ENCODE data around the gene FAM89A. TPM values are rescaled to one million over a fixed set of nuclear protein-coding genes. Genes with fewer than 3 reads are reported as not detected.
A peak's percentile ranks its signal among the peaks of the same experiment; 100 is the strongest.

The FAM89A gene
- total and polyA plus RNA-seq, 9 of the 15 experiments (the other 6 are each of a cell fraction or from before 2014, with no cell fraction given), result 8.7 to 66.2 (median 43.3) TPM

DNA sequence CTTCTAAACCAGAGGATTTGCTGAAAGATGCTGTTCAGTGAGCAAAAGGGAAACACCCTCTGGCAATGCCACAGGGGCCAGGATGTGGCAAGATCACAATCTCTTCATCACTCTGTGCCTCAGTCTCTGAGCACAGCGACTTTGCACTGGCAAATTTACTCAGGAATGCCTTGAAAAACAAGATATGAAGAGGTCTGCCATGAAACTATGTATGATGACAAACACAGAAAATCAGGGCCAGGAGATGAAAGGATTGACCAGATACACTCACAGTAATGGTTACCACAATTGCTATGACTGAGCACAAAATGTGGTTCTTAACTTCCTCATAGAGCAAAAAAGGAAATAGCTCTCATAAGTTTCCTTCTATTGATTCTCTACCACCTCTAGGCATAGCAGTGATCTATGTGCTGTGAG, 67.2 kb downstream of the FAM89A start (continued):
- TF ChIP-seq ETV6 (IDR thresholded peaks at IDR 0.05; ENCODE audit: borderline replicate concordance in 1 of 2, low read depth in 2 of 2, low read length in 1 of 2), result peak in 1 of 2 experiments; percentile 74; a peak in 2 of 4 replicates
- TF ChIP-seq ETV6 (CRISPR knock-in tag; IDR thresholded peaks at IDR 0.05; ENCODE audit: borderline replicate concordance), result no peak
- peak; percentile 53; the same call in 1 of the 2 replicates for TF ChIP-seq LEF1 (IDR thresholded peaks at IDR 0.05)

- Histone ChIP-seq H3K36me3 (ENCODE audit: control insufficient read depth, insufficient read depth, low read length) (peaks cover 12% of the 10 kb centered on the region; the same call in 2 of the 3 replicates), H3K4me3 (no peak overlapping the region), H3K9me1 (ENCODE audit: control insufficient read depth, insufficient read depth, low read length) (no peaks in the 10 kb centered on the region), H3K27ac (ENCODE audit: extremely low read depth, low read depth, low read length) (no peak overlapping the region), H4K20me1 (replicated peaks; ENCODE audit: control insufficient read depth, insufficient read depth, low read length) (peaks cover 5% of the 10 kb centered on the region), H3K4me2 (ENCODE audit: insufficient read depth, low read length) (no peak overlapping the region), H2AFZ (ENCODE audit: low read depth, low read length) (no peak overlapping the region), H3K27me3 (ENCODE audit: control insufficient read depth in 2 of 2, insufficient read depth in 2 of 2, low read length in 2 of 2) (no peaks in the 10 kb centered on the region), H3K9me3 (replicated peaks; ENCODE audit: control insufficient read depth, insufficient read depth, low read depth, low read length) (no peaks in the 10 kb centered on the region; the same call in 1 of the 2 replicates), H3K4me1 (replicated peaks in 1 of 2; ENCODE audit: control insufficient read depth in 2 of 2, insufficient read depth in 2 of 2, low read length in 2 of 2) (peaks cover 0 to under 1% of the 10 kb centered on the region in 2 experiments; a peak in 2 of 5 replicates), H3K79me2 (ENCODE audit: control insufficient read depth, insufficient read depth, low read length) (peaks cover 3% of the 10 kb centered on the region; the same call in 2 of the 3 replicates), H3K9ac (ENCODE audit: insufficient read depth in 1 of 2, low read depth in 2 of 2, low read length in 2 of 2) (no peak overlapping the region)
- FAIRE-seq (no peak), DNase-seq (ENCODE audit: extremely low read depth in 1 of 4, low spot score in 3 of 4) (no peak), ATAC-seq (no peak)
- POLR2A ChIA-PET, result interaction anchor here (0.6 to 2.4 kb wide), 4 partner anchors 8 to 1341 kb away, joined by 3 to 15 read pairs (median 4); no protein-coding TSS in a partner anchor
- no peak for TF ChIP-seq GMEB1 (CRISPR knock-in tag; IDR thresholded peaks at IDR 0.05)
- TF ChIP-seq TAF15 (IDR thresholded peaks at IDR 0.05; ENCODE audit: low read depth, low read length), result no peak
- TF ChIP-seq ZNF408 (CRISPR knock-in tag; IDR thresholded peaks at IDR 0.05; ENCODE audit: low read depth), result no peak
- TF ChIP-seq JUNB (CRISPR knock-in tag; conservative IDR thresholded peaks at IDR 0.05), result no peak
- no peak for TF ChIP-seq ZNF431 (CRISPR knock-in tag; IDR thresholded peaks at IDR 0.05)
- no peak for TF ChIP-seq ZNF197 (CRISPR knock-in tag; IDR thresholded peaks at IDR 0.05; ENCODE audit: low read depth)
- TF ChIP-seq HDAC2 (IDR thresholded peaks at IDR 0.05), result no peak
- TF ChIP-seq ZNF507 (tag; conservative IDR thresholded peaks at IDR 0.05), result no peak
- TF ChIP-seq STAT5B (CRISPR knock-in tag; IDR thresholded peaks at IDR 0.05), result no peak
- BruUV-seq (replicated peaks), result no TSS peak
- CTCF ChIA-PET (ENCODE audit: low intra/inter-chr PET ratio), result no interaction called here
- in situ Hi-C loops (cut with MboI) (no loop called here), intact Hi-C loops (cut with micrococcal nuclease) (no loop called here)
Observed at GRCh38 chr1:230971771-230972170, 68.3 kb downstream of the FAM89A start.

Data from K562 (cell line).